Measurements from ENCODE around the gene ARL3.
"Not testable (repeated sequence)": the region's sequence is repeated elsewhere in the genome, so short reads cannot be mapped to it uniquely, and the experiment has no call there.

ARL3 gene

GRCh38 chr10:102674566-102674965, 39.6 kb downstream of the ARL3 start:
- DNase-seq (ENCODE audit: low read depth in 2 of 2, low spot score in 1 of 2) = no peak

DNA sequence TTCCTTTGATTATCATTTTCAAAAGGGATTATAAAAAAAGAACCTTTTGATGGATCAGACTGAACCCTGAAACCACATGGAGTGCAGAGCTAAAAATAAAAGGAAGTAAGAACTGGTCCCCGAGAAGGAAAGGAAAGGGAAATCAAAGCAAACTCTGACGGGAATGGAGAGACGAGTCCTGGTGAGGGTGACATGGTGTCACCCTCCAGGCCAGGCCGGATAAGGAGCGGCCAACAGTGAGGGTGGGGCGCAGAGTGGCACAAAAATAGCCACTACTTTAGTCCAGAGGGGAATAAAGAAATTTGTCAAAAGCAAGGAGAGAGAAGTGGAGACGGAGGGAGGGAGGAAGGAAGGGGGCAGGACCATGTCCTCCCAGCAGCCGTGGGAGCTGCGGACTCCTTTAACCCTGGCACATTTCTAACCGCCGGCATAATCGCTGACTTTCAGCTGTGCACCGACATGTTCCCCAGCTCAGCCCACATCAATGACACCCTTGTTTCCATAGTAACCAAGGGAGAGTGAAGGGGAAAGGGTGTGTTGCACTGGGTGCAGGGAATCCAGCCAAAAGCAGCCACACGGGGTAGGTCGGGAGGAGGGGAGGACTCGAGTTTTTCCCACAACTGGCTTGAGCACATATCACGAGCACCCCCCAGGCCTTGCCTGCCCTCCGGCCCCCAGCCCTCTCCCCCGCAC, 40.2 kb downstream of the ARL3 start:
- peak in 1 of 2 donors; percentile 35 for DNase-seq (ENCODE audit: low read depth in 2 of 2, low spot score in 1 of 2)

- DNase-seq (ENCODE audit: low read depth in 2 of 2, low spot score in 1 of 2) = no peak
Measured at GRCh38 chr10:102673236-102673818, 40.9 kb downstream of the ARL3 start.

GRCh38 chr10:102670871-102671434, 43.2 kb downstream of the ARL3 start:
- no peak for DNase-seq (ENCODE audit: low read depth in 2 of 2, low spot score in 1 of 2)

DNA sequence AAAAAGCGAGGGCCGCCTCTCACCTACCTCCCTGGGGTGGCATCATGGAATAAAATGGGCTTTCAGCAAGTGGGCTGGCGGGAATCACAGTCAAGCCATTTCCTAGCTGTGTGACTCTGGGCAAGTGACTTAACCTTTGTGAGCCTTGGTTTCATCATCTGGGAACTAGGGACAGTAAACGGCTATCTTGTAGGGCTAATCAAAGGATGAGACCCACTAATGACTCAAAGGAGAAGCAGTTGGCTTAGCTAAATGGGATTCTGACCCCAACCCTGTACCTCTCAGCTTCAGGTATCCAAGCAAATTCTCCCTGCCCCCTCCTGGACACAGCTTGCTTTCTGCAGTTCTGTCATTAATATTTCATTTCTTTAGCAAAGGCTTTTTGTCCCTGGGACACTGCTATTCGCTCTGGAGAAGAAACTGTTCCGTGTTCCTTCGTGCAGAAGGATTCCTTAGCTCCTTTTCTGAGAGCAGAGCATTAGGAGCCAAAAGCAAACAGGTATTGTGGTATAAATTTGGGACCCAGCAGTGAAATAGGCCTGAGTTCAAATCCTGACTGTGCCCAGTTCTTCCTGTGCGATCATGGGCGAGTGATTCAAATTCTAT, 44.0 kb downstream of the ARL3 start:
- DNase-seq (ENCODE audit: low read depth in 2 of 2, low spot score in 1 of 2) = no peak

DNA sequence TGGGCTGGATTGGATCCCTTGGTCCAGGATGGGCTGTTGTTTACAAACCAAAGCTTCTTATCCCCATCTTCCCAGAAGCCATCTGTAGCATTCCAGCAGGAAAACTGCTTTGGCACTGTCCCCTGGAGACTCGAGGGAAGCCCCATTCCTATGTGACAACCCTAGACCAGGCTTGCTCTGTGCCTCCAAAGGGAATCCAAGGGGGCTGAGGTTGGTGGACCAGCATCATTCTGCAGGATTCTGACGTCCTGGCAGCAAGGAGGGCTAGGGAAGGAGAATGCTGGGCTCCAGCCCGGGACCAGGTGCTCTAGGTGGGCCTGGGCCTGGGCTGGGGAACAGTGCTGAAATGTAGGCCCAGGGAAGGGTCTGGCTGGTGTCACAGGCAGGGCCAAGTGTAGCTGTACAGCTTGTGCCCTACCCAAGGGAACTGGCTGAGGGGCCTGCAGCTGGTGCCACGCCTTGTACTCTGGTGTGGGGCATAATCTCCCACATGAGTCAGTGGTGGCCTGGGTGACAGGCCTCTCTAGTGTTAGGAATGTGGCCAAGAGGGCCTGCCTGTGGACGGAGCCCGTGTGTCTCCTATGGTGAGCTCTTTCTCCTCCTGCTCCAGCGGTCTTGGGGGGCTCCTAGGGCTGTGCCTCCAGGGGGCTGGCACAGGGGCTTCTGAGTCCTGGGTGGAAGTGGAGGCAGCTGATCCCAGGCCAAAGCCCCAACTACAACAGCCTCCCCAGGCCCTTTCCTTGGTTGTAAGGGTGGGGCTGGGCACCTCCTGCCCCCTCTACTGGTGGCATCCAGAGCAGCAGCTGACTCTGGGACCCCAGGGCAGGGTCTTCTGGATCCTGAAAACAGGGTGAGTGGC, 44.8 kb downstream of the ARL3 start:
- DNase-seq (ENCODE audit: low read depth in 2 of 2, low spot score in 1 of 2) = no peak

- DNase-seq (ENCODE audit: low read depth in 2 of 2, low spot score in 1 of 2) = no peak
Measured at GRCh38 chr10:102668326-102669107, 45.7 kb downstream of the ARL3 start.

GRCh38 chr10:102667411-102667810, 46.8 kb downstream of the ARL3 start:
- not testable (repeated sequence) for DNase-seq (ENCODE audit: low read depth in 2 of 2, low spot score in 1 of 2)

DNA sequence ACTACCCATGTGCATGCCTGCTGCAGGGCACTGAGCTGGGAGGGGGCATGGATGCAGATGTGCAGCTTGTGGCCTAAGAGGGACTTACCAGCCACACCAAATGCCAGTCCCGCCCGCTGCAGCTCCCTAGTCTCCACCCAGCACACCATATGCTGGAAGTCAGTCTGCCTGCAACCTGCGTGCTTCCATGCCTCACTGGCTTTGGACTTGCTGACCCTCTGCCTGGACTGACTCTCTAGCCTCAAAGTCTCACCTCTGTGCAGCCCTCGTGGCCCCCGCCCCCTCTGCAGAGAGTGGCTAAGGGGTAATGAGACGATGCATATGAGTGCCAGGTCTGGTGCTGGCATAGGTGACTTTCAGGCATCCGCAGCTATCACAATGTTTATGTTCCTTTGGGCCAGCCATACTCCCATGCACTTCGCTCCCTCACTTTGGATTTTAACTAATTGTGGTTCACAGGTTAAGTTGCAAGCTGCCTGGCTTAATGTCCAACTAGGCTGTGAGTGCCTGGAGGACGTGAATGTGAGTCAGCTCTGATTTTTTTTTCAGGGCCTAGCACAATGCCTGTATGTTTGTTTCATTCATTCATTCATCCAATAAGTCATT, 48.2 kb downstream of the ARL3 start:
- no peak for DNase-seq (ENCODE audit: low read depth in 2 of 2, low spot score in 1 of 2)

DNA sequence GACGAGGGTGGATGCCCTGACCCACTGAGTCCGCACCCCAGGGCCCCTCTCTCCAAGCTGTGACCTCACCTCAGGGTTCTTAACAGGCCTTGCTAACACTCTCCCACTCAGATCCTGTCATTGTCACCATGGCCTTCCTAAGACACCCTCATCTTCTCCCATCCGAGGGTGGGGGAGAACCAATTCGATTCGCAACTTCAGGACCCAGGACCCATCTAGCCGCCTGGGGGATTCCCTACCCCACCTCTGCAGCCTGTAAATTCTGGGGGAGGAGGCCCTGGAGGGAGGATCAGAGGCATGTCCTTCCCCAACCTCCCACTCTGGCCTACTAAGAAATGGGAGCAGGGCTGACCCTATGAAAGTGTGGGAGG, 52.6 kb downstream of the ARL3 start:
- no peak for DNase-seq (ENCODE audit: low read depth in 2 of 2, low spot score in 1 of 2)

- DNase-seq (ENCODE audit: low read depth in 2 of 2, low spot score in 1 of 2) = no peak
Measured at GRCh38 chr10:102660888-102661657, 53.1 kb downstream of the ARL3 start.

DNA sequence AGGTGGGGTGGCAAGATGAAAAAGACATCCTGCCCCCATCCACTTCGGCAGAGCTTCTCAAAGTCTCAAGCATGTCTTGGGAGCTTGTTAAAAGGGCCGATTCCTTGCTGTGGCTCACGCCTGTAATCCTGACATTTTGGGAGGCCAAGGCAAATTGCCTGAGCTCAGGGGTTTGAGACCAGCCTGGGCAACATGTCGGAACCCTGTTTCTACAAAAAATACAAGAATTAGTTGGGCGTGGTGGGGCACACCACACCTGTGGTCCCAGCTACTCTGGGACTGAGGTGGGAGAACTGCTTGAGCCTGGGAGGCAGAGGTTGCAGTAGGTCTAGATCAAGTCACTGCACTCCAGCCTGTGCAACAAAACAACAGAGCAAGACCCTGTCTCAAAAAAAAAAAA, 55.4 kb downstream of the ARL3 start:
- DNase-seq (ENCODE audit: low read depth in 2 of 2, low spot score in 1 of 2) = no peak

DNA sequence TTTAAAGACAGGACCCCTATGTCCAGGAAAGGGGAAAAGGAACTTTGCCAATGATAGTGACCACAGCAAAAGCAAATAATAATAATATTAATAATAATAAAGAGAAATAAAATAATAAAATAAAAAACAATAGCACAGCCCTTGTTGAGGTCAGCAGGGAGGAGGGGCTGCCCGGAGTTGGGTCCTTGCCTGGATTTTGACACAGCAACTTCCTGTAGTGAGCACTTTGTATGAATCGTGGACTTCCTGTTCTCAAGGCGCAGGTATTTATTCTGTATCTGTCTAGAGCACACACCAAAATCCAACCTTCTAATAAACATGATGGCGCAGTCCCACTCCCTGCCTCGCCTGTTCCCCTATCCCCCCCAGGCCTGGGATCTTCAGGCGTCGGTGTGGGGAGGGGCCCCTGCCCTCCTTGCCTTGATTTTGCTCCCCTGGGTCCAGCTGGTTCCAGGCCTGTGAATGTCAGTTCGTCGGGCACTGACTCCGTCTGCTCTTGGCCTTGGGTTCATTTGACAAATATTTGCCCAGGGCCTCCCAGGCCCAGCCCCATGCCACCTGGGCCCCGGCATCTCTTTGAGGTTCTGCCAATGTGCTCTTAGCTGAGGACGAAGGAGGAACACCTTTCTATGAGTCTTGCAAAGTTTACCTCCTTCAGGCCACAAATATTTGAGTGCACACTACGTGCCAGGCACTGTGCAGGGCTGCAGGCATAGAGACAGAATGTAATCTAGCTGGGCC, 56.0 kb downstream of the ARL3 start:
- no peak for DNase-seq (ENCODE audit: low read depth in 2 of 2, low spot score in 1 of 2)

- DNase-seq (ENCODE audit: low read depth in 2 of 2, low spot score in 1 of 2) = no peak
Measured at GRCh38 chr10:102657451-102657850, 56.7 kb downstream of the ARL3 start.

DNA sequence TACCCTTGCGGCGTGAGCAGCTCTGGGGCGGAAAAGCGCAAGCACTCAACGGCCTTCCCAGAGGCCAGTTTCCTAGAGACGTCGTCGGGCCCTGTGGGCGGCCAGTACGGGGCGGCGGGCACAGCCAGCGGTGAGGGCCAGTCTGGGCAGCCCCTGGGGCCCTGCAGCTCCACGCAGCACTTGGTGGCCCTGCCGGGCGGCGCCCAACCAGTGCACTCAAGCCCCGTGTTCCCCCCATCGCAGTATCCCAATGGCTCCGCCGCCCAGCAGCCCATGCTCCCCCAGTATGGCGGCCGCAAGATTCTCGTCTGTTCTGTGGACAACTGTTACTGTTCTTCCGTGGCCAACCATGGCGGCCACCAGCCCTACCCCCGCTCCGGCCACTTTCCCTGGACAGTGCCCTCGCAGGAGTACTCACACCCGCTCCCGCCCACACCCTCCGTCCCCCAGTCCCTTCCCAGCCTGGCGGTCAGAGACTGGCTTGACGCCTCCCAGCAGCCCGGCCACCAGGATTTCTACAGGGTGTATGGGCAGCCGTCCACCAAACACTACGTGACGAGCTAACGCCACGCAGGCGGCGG, 57.3 kb downstream of the ARL3 start:
- DNase-seq (ENCODE audit: low read depth in 2 of 2, low spot score in 1 of 2) = no peak

DNA sequence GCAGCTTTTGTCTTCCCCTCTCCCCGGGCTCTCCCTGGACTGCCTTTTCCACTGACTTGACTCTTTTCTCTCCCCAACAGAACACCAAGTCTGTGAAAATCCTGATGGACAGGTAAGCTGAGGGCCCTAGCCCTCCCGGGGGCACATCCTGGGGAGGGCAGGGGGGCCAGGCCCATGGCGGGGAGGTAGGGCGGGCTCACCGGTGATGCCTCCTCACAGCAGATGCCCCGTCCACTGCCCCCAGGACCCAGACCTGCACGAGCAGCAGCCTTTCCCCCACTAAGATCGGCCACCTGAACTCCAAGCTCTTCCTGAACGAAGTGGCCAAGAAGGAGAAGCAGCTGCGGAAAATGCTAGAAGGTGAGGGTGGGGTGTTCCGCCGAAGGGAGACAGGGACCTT, 58.2 kb downstream of the ARL3 start:
- DNase-seq (ENCODE audit: low read depth in 2 of 2, low spot score in 1 of 2) = no peak

- no peak for DNase-seq (ENCODE audit: low read depth in 2 of 2, low spot score in 1 of 2)
Measured at GRCh38 chr10:102654969-102655368, 59.2 kb downstream of the ARL3 start.

- DNase-seq (ENCODE audit: low read depth in 2 of 2, low spot score in 1 of 2) = no peak
Measured at GRCh38 chr10:102654566-102654965, 59.6 kb downstream of the ARL3 start.

GRCh38 chr10:102653060-102653459, 61.1 kb downstream of the ARL3 start:
- DNase-seq (ENCODE audit: low read depth in 2 of 2, low spot score in 1 of 2) = no peak

All from stimulated activated CD8-positive, alpha-beta memory T cell treated with anti-CD3 and anti-CD28 coated beads, Interleukin-4, amount 100 ng/mL, for 1 hour (primary cell).